GM12878 (cell line): ENCODE data around the gene KCTD2. TPM values are rescaled to one million over a fixed set of nuclear protein-coding genes. Genes with fewer than 3 reads are reported as not detected.

Source experiments
- BHLHE40 ChIP-seq, 2 experiments: fragments of 450-650 bp in 1 of 2; IDR thresholded peaks; 2 replicates each; pipeline ENCODE4 v1.6.1; 2011 to 2017; ENCODE audit warnings: low read depth in 2 of 2, borderline replicate concordance in 1 of 2, improper control_type of control experiment in 1 of 2, low read length in 1 of 2, mild to moderate bottlenecking in 1 of 2
- NBN ChIP-seq: fragments of 450-650 bp; IDR thresholded peaks from 2 replicates; pipeline ENCODE4 v1.6.1; 2016
- NFYA ChIP-seq: IDR thresholded peaks from 2 replicates; pipeline ENCODE4 v1.6.1; 2011; ENCODE audit warnings: low read depth, mild to moderate bottlenecking, low read length, improper control_type of control experiment, borderline replicate concordance
- PAX8 ChIP-seq: fragments of 450-650 bp; IDR thresholded peaks from 2 replicates; pipeline ENCODE4 v1.6.1; 2017; ENCODE audit warnings: mild to moderate bottlenecking, moderate library complexity
- RCOR1 ChIP-seq: conservative IDR thresholded peaks from 2 replicates; pipeline ENCODE4 v1.6.1; 2012; ENCODE audit warnings: low read depth, low read length, improper control_type of control experiment
- TCF12 ChIP-seq: IDR thresholded peaks from 2 replicates; pipeline ENCODE4 v1.6.1; 2011; ENCODE audit warnings: low read depth, mild to moderate bottlenecking, low read length
- YY1 ChIP-seq: IDR thresholded peaks from 2 replicates; pipeline ENCODE4 v1.6.1; 2011; ENCODE audit warnings: low read depth, mild to moderate bottlenecking, low read length
- ZNF384 ChIP-seq: IDR thresholded peaks from 2 replicates; pipeline ENCODE4 v1.6.1; 2012; ENCODE audit warnings: low read depth, mild to moderate bottlenecking, low read length, improper control_type of control experiment, borderline replicate concordance
- ZZZ3 ChIP-seq: IDR thresholded peaks from 2 replicates; pipeline ENCODE4 v1.6.1; 2011; ENCODE audit warnings: low read depth; ENCODE audit not compliant: control insufficient read depth, insufficient read length
- polyA plus RNA-seq, 11 experiments: library from polyadenylated mRNA; depleted of rRNA in 4 of 11; unstranded in 6 of 11; stranded (reverse) in 5 of 11; fragments of >200 nt; fragmentation: Nextera tagmentation in 4 of 11; fragmentation: Illumina TruSeq in 1 of 11; extraction: Ambion mirVana in 4 of 11; extraction: Trizol in 1 of 11; gene quantifications; 1 replicate in 1 of 11; 2 replicates in 10 of 11; pipeline versions ENCODE4 v1.2.1 to v1.2.3, GENCODE V29; 2011 to 2016; ENCODE audit warnings: inconsistent platforms in 2 of 11, missing spikeins in 2 of 11, low read depth in 1 of 11
- total RNA-seq, 4 experiments: library from RNA; depleted of rRNA in 3 of 4; stranded (reverse); fragments of >200 nt in 3 of 4; fragmentation: Illumina TruSeq in 1 of 4; extraction: Trizol in 1 of 4; gene quantifications; 2 replicates each; pipeline versions ENCODE4 v1.2.1 to v1.2.3, GENCODE V29; 2013 to 2021
- TF ChIP-seq, protein P1 (sequence below): fragments of 450-650 bp; IDR thresholded peaks from 2 replicates; pipeline ENCODE4 v1.6.1; 2017; ENCODE audit warnings: mild to moderate bottlenecking, moderate library complexity
- TF ChIP-seq, protein P2 (sequence below): fragments of 450-650 bp; IDR thresholded peaks from 2 replicates; pipeline ENCODE4 v1.6.1; 2017; ENCODE audit warnings: antibody characterized with exemption, mild to moderate bottlenecking, moderate library complexity
- TF ChIP-seq, protein P3 (sequence below): fragments of 450-650 bp; IDR thresholded peaks from 2 replicates; pipeline ENCODE4 v1.6.1; 2017; ENCODE audit warnings: borderline replicate concordance

KCTD2 gene
- total and polyA plus RNA-seq, 10 of the 15 experiments (the other 5 are each of a cell fraction or from before 2014, with no cell fraction given), result 1.5 to 27.5 (median 13.7) TPM

DNA sequence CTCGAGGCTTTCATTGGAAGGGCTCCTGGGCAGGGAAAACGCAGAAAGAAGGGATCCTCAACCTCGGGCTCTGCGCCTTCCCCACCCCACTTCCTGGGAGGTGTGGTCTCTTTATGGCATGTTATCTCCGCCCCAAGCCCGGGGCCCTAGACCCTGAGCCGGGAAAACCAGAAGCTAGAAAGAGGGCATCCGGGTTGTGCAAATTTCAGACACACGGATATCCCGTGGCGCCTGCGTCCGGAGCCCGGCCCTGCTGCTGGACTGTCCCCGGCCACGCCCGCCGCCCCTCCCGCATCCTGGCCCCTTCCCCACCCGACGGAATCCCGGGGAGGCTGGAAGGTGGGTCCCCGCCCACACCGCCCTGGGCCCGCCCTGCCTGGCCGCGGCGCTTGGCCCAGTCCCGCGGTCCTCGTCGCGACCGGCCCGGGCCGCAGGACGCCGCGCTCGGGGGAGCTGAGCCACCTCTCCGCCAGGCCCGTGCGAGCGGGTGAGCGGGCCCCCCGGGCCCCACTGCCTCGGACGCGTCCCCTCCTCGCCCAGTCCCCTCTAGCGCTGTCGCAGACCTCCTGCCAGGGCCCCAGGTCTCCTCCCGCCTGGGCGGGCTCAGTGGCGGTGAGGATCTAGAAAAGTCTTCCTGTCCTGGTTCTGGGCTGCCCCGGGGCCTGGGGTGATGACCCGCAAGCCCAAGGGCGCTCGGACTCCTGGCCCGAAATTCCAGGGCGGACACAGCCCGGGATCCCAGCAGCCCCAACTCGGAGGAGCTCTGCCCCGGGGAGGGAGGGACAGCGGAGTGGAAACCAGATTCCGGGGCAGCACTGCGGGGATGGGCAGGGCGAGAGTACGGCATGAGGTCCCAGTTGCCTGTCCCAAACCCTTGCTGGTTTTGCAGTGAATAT lies 40.8 kb downstream of the KCTD2 start, which contains the start of gene SLC16A5 (continued):
- no peak for TF ChIP-seq RCOR1
- TF ChIP-seq, protein P1, sequence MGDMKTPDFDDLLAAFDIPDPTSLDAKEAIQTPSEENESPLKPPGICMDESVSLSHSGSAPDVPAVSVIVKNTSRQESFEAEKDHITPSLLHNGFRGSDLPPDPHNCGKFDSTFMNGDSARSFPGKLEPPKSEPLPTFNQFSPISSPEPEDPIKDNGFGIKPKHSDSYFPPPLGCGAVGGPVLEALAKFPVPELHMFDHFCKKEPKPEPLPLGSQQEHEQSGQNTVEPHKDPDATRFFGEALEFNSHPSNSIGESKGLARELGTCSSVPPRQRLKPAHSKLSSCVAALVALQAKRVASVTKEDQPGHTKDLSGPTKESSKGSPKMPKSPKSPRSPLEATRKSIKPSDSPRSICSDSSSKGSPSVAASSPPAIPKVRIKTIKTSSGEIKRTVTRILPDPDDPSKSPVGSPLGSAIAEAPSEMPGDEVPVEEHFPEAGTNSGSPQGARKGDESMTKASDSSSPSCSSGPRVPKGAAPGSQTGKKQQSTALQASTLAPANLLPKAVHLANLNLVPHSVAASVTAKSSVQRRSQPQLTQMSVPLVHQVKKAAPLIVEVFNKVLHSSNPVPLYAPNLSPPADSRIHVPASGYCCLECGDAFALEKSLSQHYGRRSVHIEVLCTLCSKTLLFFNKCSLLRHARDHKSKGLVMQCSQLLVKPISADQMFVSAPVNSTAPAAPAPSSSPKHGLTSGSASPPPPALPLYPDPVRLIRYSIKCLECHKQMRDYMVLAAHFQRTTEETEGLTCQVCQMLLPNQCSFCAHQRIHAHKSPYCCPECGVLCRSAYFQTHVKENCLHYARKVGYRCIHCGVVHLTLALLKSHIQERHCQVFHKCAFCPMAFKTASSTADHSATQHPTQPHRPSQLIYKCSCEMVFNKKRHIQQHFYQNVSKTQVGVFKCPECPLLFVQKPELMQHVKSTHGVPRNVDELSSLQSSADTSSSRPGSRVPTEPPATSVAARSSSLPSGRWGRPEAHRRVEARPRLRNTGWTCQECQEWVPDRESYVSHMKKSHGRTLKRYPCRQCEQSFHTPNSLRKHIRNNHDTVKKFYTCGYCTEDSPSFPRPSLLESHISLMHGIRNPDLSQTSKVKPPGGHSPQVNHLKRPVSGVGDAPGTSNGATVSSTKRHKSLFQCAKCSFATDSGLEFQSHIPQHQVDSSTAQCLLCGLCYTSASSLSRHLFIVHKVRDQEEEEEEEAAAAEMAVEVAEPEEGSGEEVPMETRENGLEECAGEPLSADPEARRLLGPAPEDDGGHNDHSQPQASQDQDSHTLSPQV, result no peak
- 0 out of 2 replicates have a peak, but pooled peaks have one; percentile 11 for TF ChIP-seq YY1
- TF ChIP-seq, protein P2, sequence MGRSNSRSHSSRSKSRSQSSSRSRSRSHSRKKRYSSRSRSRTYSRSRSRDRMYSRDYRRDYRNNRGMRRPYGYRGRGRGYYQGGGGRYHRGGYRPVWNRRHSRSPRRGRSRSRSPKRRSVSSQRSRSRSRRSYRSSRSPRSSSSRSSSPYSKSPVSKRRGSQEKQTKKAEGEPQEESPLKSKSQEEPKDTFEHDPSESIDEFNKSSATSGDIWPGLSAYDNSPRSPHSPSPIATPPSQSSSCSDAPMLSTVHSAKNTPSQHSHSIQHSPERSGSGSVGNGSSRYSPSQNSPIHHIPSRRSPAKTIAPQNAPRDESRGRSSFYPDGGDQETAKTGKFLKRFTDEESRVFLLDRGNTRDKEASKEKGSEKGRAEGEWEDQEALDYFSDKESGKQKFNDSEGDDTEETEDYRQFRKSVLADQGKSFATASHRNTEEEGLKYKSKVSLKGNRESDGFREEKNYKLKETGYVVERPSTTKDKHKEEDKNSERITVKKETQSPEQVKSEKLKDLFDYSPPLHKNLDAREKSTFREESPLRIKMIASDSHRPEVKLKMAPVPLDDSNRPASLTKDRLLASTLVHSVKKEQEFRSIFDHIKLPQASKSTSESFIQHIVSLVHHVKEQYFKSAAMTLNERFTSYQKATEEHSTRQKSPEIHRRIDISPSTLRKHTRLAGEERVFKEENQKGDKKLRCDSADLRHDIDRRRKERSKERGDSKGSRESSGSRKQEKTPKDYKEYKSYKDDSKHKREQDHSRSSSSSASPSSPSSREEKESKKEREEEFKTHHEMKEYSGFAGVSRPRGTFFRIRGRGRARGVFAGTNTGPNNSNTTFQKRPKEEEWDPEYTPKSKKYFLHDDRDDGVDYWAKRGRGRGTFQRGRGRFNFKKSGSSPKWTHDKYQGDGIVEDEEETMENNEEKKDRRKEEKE, result no peak
- TF ChIP-seq ZZZ3, result no peak
- TF ChIP-seq TCF12, result no peak
- no peak for TF ChIP-seq NBN
- TF ChIP-seq NFYA, result no peak
- TF ChIP-seq BHLHE40 (IDR thresholded peaks at IDR 0.05; ENCODE audit: borderline replicate concordance in 1 of 2, low read depth in 2 of 2, low read length in 1 of 2), result peak; percentile 7 to 46; a peak in 1 of 4 replicates
- no peak for TF ChIP-seq ZNF384
- TF ChIP-seq, protein P3, sequence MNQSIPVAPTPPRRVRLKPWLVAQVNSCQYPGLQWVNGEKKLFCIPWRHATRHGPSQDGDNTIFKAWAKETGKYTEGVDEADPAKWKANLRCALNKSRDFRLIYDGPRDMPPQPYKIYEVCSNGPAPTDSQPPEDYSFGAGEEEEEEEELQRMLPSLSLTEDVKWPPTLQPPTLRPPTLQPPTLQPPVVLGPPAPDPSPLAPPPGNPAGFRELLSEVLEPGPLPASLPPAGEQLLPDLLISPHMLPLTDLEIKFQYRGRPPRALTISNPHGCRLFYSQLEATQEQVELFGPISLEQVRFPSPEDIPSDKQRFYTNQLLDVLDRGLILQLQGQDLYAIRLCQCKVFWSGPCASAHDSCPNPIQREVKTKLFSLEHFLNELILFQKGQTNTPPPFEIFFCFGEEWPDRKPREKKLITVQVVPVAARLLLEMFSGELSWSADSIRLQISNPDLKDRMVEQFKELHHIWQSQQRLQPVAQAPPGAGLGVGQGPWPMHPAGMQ, result no peak
- TF ChIP-seq PAX8, result no peak
